Spleen (tissue), 7 donors: ENCODE data around the gene POMT1.

ENCODE experiments used
- POLR2AphosphoS5 ChIP-seq, 3 donors: sonication (generic); formaldehyde crosslinking; IDR thresholded peaks; one replicate each; pipeline ENCODE4 v1.5.1; 2017; ENCODE audit warnings: antibody characterized with exemption in 3 of 3
- TF ChIP-seq, protein P1 (sequence below), 11 experiments: fragments of 200-600 bp in 7 of 11; fragments of 450-650 bp in 4 of 11; sonication (generic) in 4 of 11; IDR thresholded peaks in 8 of 11; conservative IDR thresholded peaks in 3 of 11; 1 replicate in 7 of 11; 2 replicates in 4 of 11; pipeline versions ENCODE4 v1.4.0 to v1.8.0; 2016 to 2021; ENCODE audit warnings: antibody characterized with exemption in 11 of 11, inconsistent platforms in 4 of 11, mild to moderate bottlenecking in 1 of 11
- donor health status: DM: no; HTN: no; CAD: no; lungs with moderate emphysema.
- donor health status: DM: no; HTN: no; CAD: no.
- donor health status: DM: no; HTN: no; CAD: no.

DNA sequence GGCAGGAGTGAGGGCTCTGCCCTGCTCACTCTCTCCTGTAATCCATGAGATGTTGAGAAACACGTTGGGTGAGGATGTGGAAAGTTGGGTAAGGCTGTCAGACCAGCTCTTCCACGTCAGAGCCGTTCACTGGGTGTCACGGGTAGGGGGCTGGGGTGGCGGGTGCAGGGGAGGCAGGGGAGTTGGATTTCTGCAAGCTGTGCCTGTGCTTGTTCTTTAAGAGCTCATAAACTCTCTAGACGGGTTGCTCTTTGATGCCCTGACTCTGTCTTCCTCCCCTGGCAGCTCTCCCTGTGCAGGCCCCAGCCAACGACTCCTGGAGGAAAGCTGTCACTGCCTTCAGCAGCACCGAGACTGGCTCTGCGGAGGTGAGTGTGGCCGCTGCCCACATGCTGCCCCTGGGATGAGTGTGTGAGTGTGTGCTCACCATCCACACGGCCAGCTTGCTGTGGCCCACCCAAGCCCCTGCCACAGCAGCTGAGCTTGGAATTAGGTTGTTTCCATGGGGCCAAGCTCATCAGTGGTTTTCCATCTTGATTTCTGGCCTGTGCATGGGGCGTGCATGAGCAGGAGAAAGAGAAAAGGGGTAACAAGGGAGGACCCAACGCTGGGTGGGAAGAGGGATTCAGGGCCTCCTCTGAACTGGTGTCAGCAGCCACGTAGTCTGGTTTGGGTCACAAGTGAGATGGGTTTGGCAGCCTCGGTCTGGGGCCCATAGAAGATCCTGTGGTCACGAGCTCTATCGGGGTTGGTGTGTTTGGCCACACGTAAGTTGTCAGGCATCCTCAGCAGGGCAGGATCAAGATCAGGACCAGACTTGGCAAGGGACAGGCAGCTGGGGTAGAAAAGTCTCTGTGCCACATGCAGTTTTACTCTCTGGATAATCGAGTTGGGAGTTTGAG is 21.0 kb upstream of the POMT1 start:
- TF ChIP-seq, protein P1, sequence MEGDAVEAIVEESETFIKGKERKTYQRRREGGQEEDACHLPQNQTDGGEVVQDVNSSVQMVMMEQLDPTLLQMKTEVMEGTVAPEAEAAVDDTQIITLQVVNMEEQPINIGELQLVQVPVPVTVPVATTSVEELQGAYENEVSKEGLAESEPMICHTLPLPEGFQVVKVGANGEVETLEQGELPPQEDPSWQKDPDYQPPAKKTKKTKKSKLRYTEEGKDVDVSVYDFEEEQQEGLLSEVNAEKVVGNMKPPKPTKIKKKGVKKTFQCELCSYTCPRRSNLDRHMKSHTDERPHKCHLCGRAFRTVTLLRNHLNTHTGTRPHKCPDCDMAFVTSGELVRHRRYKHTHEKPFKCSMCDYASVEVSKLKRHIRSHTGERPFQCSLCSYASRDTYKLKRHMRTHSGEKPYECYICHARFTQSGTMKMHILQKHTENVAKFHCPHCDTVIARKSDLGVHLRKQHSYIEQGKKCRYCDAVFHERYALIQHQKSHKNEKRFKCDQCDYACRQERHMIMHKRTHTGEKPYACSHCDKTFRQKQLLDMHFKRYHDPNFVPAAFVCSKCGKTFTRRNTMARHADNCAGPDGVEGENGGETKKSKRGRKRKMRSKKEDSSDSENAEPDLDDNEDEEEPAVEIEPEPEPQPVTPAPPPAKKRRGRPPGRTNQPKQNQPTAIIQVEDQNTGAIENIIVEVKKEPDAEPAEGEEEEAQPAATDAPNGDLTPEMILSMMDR (IDR thresholded peaks at IDR 0.05 in 8 of 11, conservative IDR thresholded peaks at IDR 0.05 in 3 of 11) = no peak
- peak in 1 of 3 donors; percentile 57 for TF ChIP-seq POLR2AphosphoS5 (IDR thresholded peaks at IDR 0.05)
